ENCODE data around the gene RUBCN.
"Not testable (repeated sequence)": the region's sequence is repeated elsewhere in the genome, so short reads cannot be mapped to it uniquely, and the experiment has no call there.

RUBCN gene

DNA sequence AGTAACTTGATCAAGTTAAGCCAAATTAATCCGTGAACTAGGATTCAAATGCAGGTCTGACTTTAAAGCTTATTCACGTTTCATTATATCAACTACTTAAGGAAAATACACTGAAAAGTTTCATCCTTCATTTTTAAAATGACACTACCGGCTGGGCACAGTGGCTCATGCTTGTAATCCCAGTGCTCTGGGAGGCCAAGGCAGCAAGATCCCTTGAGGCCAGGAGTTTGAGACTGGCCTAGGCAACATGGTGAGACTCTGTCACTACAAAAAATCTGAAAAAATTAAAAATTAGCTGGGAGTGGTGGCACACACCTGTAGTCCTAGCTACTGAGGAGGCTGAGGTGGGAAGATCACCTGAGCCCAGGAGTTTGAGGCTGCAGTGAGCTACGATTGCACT is 3.7 kb downstream of the RUBCN start:
- DNase-seq: no peak

DNA sequence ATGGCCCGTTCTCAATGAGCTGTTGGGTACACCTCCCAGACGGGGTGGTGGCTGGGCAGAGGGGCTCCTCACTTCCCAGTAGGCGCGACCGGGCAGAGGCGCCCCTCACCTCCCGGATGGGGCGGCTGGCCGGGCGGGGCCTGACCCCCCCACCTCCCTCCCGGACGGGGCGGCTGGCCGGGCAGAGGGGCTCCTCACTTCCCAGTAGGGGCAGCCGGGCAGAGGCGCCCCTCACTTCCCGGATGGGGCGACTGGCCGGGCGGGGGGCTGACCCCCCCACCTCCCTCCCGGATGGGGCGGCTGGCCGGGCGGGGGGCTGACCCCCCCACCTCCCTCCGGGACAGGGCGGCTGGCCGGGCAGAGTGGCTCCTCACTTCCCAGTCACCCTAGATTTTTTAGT is 5.2 kb downstream of the RUBCN start:
- DNase-seq: not testable (repeated sequence)

DNA sequence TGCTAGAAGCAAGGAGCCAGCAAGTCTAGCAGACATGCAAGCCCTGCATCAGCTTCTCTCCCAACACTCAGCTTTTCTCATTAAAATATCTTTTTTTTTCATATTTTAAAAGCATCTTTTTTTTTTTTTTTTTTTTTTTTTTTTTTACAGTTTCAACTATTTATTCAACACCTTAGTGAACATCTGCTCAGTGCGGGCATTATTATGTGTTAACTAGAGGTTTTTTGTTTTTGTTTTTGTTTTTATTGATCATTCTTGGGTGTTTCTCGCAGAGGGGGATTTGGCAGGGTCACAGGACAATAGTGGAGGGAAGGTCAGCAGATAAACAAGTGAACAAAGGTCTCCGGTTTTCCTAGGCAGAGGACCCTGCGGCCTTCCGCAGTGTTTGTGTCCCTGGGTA is 5.9 kb downstream of the RUBCN start:
- DNase-seq: not testable (repeated sequence)

DNA sequence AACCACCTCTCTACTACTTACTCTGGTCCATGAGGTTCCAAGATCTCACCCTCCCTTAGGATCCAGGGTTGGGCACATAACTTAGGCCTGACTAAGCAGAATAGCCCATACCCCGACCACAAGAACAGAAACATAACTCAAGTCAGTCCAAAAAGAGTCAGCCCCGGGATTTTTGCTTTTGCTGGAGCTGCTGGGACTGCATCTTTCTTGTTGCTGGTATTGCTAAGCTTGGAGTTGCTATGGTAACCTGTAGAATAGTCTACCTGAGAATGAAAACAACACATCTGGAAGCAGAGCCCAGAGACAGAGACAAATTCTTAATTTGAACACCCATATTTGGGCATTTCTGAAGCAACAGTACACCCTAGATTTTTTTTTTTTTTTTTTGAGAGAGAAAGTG is 6.5 kb downstream of the RUBCN start:
- no peak for DNase-seq

DNA sequence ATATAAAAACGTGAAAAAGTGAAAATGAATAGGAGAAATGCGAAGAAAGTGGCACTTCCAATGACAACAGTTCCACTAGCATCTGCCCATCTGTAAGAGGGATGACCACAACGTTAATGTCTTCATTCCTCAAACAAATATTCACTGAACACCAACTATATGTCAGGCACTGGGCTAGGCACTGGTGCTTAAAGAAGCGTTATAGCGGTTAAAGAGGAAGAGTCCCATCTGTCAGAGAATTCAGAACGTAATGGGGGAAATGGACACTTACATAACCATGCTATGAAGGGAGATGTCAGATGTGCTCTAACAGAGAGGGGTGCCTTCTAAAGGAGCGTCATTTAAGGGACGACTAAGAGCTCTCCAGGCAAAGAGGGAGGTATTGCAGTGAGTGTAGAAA is 8.2 kb downstream of the RUBCN start:
- no peak for DNase-seq

DNA sequence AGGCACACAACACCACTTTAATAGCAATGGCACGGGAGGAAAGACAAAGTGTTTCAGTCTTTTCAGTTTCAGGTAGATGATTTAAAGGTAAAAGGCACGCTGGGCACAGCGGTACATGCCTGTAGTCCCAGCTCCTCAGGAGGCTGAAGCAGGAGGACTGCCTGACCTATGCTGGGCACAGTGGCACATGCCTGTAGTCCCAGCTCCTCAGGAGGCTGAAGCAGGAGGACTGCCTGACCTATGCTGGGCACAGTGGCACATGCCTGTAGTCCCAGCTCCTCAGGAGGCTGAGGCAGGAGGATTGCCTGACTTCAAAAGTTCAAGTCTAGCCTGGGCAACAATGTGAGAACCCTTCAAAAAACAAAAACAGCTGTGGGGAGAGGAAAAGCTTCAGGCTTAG is 8.8 kb downstream of the RUBCN start:
- DNase-seq: not testable (repeated sequence)

DNA sequence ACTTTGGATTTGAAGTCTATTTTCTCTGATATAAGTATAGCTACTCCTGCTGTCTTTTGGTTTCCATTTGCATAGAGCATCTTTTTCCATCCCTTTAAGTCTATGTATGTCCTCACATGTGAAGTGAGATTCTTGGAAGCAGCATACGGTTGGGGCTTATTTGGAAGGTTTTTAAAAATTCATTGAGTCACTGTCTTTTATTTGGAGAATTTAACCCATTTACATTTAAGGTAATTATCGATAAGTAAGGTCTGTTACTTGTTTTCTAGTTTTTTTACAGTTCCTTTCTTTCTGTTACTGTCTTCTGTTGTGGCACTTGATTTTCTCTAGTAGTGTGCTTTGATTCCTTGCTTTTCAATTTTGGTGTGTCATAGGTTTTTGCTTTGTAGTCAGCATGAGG is 14.0 kb downstream of the RUBCN start:
- DNase-seq: no peak

DNA sequence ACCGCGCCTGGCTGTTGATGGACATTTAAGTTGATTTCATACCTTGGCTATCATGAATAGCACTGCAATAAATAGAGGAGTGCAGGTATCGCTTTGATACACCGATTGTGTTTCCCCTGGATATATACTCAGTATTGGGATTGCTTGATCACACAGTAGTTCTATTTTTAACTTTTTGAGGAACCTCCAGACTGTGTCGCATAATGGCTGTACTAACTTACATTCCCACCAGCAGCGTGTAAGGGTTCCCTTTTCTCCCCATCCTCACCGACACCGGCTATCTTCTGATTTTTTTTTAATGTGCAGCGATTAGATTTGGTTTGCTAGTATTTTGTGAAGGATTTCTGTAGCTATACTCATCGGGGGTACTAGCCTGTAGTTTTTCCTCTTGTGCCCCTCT is 16.0 kb downstream of the RUBCN start:
- DNase-seq: peak; percentile 0

DNA sequence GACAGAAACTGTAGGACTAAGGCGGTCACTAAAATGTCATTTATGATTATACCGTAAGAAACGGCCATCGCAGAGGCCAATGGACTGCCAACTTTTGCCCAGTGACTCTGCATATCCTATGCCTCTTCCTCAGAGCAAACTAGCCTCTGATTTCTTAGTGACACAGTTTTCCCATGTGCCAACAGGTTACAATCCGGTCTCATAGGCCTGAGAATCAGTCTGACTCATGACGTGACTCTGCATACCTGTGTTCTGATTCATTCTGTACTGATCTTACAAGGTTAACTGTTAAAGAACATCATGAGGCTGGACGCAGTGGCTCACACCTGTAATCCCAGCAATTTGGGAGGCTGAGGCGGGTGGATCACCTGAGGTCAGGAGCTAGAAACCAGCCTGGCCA is 17.8 kb downstream of the RUBCN start:
- no peak for DNase-seq

DNA sequence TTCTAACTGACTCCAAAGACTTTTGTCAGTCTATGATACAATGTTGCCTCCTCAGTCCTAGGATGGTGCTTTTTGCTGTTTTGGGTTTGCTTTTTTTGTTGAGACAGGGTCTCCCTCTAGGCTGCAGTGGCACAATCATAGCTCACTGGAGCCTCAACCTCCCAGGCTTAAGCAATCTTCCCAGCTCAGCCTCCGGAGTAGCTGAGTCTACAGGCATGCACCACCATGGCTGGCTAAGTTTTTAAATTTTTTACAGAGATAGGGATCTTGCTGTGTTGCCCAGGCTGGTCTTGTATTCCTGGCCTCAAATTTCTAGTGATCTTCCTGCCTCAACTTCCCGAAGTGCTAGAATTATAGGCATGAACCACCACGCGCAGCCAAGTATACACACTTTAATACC is 22.5 kb downstream of the RUBCN start:
- DNase-seq: no peak

DNA sequence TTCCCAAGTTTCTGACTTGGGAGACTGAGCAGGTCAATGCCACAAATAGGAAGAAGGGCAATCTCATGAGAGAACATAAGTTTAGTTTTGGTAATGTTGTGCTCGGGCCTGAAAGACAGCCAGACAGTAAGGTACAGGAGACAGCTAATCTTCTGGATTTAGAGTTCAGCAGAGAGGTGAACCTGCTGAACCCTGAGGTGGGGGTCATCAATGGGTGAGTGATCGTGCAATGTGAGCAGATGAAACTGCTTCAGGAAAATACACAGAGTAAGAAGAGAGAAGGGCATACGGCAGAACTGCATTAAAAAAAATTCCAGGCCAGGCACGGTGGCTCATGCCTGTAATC is 23.3 kb downstream of the RUBCN start:
- no peak for DNase-seq

DNA sequence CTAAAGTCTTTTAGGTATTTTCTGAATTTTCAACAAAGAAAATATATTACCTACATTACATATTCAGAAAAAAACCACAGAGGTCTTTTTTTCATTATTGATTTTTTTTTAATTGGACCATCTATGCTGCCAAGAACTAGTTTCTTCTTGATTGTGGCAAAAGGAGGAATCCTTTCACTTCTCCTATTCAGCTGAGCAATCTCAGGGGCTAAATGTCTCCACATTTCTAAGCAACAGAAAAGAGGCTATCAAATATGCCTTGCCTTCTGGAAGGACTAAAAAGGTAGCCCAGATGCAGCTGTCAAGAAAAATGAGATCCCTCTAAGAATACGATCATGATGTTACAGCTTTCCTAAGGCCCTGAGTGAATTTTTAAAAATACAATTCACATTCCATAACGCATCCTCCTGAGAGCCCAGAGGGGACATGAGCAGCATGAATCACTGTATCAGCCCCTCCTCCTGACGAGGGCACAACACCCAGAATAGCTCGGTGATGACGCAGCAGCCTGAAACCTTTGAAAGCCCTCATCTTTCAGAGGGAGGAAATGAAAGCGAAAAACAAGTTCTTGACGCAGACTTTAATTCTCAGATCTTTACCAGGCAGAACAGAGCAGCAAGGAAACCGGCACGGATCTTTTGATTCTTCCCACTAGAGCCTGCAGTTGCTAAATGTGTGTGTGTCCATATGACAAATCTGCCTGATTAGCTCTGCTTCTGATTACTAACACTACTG is 24.6 kb downstream of the RUBCN start:
- peak; percentile 88 for DNase-seq

DNA sequence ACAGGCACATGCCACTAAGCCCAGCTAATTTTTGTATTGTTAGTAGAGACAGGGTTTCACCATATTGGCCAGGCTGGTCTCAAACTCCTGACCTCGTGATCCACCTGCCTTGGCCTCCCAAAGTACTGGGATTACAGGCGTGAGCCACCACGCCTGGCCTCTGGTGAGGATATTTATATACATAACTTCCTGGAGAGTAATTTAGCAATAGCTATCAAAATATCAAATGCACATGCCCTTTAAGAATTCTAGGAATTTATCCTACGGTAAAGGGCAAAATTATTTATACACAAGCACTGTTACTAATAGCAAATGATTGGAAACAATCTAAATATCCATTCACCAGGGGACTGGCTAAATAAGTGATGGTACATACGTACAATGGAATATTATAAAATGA is 25.7 kb downstream of the RUBCN start:
- DNase-seq: not testable (repeated sequence)

DNA sequence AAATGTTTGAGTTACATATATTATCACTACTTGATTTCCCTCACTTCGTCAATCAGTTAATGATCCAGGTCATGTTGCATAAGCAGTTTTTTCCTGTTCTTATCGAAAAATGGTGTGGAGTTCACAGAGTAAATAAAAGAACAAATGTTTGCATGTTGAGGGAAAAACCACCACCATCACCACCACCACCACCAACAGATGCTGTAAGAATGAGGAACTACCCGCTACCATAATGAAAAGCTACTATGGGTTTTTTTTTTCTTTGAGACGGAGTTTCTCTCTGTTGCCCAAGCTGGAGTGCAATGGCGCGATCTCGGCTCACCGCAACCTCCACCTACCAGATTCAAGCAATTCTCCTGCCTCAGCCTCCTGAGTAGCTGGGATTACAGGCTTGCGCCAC is 27.6 kb downstream of the RUBCN start:
- DNase-seq: no peak

DNA sequence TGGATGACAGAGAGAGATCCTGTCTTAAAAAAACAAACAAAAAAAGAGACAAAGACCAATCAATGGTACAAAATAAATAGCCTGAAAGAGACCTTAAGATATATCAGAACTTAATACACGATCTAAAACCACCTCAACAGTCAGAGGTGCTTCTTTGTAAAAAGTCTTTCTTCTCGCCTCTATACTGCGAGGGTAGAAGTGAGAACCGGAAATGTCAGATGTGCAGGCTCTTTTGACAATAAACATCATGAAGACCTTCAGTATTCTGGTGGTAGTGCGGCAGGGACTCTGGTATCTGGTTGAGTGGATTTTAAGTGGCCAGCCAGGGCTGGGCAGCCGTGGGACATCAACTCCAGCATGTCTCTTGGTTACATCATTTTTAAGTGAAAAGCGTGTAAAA is 30.0 kb downstream of the RUBCN start:
- DNase-seq: no peak

DNA sequence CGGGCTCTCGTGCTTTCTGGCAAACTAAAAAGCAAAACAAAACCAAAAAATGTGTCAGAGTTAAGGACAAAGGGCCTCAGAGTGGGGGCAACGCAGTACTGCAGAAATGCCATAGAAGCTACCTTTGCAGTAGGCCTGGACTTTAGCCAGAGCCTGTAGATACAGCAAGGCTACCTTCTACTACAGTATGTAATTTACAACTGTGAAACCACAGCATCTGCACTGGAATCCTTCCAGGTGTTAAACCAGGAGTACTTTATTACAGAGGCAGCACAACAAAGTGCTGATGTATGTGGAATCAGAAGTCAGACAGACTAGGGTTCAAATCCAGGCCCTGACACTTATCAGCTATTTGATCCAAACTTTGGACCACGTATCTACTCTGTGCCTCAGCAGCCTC is 34.9 kb downstream of the RUBCN start:
- DNase-seq: no peak

DNA sequence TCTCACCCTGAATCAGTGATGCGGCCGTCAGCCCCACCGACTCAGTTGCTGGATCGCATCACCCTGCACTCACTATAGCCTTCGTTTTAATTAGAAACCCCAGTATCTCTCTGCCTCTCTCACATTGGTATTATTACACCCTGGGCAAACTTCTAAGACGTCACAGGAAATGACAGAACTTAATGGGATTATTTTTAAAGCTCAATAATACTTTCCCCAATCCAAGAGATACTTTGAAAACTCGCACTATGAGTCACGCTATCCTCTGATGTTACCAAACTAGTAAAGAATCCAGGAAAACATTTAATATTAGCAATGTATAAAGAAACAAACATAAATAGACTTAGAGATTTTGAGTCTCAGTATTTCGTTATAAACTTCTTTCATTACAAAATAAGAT is 36.6 kb downstream of the RUBCN start:
- DNase-seq: no peak

DNA sequence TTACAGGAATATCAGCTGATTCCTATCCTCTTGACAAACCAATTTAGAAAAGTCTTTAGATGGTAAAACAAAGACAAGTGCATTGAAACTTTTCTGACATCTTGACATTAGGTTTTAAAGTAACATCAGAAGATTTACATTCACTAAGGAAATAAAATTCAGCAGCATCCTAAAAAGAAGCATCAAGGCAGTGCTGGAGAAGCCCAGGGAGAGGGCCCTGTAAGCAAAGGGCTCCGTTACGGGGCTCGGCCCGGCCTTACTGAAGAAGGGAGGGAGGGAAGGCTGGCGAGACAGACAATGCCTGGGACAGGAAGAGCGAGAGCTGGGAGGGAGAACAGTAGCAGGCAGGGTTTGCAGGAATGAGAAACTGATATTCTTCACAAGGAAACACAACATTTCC is 39.3 kb downstream of the RUBCN start:
- DNase-seq: no peak

DNA sequence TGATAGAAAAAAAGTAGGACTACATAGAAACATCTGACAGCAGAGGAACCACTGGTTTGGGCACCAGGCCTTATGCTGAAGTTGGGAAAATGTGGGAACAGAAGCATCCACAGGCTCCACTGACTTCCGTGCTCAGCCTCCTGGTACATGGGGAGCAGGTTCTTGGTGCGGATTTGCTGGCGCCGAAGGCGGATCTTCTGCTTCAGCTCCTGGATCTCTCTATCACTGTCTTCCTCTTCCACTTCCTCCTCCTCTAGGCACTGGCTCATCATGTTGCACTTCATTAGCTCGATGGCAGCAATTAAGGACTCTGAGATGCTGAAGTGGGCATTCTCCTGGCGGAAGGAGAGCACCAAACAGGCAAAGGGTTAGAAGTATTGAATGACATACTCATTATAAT is 42.5 kb downstream of the RUBCN start:
- DNase-seq: no peak

DNA sequence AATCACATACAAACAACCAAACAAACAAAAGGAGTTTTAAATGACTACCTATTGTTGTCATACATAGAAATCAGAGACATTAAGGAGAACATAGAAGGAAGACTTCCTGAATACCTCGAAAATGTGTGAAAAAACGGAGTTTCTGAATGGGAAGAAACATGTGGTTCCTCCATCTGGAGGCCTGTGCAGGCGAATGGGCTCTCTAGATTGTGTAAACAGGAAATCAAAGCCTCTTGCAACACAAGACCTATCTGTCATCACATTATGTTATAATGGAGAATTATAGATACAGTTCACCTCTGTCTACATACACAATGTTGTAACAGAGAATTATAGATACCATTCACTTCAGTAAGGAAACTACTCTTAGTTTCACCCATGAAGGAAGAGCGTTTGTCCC is 44.1 kb downstream of the RUBCN start:
- DNase-seq: no peak

DNA sequence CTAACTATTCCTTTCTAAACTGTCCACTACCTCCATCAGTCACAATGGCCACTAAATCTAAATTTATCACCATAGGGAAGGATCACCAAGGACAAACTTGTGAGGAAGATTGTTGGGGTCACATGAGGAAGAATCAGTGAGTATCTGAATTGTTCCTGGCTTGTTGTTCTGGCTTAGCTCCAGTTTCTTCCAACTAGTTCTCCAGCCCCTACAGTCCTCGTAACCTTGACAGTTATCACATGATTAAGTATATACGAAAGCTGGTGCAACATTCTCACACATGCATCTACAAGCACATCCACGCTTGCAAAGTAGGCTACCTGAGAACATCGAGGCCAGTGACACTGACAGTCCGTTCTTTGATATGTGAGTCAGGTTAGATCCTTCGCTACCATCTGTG is 46.0 kb downstream of the RUBCN start:
- no peak for DNase-seq

DNA sequence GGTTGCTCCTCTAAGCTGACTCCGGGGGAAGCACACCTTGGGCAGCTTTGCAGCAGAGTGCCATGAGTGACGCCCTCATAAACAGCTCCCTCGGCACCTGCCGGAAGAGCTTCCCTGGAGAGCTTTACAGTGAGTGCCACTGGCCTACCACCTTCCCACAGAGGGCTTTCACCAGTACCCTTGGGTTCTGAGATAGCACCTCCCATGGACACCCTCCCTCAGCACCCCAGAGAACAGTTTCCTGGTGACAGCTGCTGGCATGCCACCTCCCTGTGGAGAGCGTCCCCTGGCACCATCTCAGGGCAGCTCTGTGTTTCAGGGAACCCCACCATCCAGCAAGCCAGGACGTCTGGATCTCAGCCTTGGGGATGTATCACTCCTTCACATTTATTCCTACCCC is 49.1 kb downstream of the RUBCN start:
- DNase-seq: no peak

DNA sequence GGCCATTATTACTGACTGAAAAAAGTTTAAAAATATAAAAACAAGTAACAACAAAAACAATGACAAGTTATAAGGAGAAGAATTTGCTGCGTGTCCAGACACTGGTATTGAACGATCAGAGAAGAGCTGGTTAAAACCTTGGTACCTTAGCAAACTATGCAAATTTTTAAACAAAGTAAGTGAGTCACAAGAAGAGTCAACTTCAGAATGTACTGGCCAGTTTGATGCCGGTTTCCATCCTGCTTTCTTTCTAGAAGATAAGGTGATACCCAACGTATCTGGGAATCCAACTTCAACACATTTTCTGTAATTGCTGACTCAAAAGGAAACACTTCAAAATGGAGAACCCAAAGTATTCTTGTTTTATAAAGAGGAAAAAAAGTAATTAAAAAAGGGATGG is 49.8 kb downstream of the RUBCN start:
- no peak for DNase-seq

DNA sequence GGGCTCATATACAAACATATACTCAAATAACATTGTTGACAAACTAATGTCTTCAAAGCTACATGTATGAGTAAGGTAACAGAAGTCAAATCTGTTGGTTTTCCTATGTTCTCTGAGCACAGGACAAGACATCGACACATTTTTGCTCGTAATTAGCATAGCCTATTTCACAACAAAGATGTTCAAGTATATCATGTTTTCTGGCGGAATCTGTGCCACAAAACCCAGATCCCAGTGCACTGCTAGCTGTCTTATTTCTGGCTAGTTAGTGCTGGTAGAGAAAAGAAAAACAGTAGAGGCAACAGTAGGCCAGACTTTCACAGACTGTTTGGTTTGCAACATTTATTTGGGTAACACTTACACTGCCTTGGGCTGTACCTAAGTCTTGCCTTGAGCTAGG is 51.2 kb downstream of the RUBCN start:
- no peak for DNase-seq

DNA sequence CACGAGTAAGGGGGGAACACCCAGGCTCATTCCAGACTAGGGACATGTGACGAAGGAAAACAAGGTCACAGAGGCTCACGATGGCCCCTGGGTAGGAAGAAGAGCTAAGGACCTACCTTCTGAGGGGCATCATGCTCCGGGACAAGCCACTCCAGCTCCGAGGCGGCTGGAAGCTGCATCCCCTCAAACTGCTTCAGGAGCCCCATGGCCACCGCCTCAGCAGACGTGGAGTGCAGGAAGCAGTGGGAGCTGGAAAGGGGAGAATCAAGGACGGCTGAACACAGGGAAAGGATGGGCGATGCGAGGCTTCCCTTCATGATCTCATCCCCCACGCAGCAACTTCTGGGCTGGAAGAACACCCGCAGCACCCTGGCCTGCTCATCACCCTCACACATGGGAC is 53.5 kb downstream of the RUBCN start:
- no peak for DNase-seq

DNA sequence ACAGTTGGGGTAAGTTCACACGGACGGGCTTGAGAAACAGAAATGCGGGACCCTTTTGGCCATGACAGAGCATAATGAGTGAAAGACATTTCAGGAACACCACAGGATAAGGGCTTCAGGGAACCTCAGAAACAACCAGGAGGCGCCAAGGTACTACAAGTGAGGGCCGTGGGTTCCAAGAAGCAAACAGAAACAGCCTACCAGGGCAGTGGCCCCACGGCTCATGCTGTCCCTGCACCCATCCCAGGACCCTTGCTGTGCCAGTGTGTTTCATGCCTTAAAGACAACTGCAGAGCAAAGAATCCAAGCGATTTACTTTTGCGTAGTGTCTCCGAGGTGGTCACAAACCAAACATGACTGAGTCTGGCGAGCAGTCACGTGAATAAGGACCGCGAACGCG is 54.0 kb downstream of the RUBCN start:
- DNase-seq: no peak
